LNCAP (cell line): ENCODE measurements around the gene POU3F1.

Experiments used
- CTCF ChIP-seq: fragments of 450-650 bp; IDR thresholded peaks from 2 replicates; pipeline ENCODE4 v1.5.1; 2017; ENCODE audit warnings: mild to moderate bottlenecking

Gene POU3F1

GRCh38 chr1:38000529-38001455, 45.8 kb downstream of the POU3F1 start:
- TF ChIP-seq CTCF = no peak

- no peak for TF ChIP-seq CTCF
These were observed 46.4 kb downstream of the POU3F1 start for GRCh38 chr1:38000233-38000528.

- TF ChIP-seq CTCF = no peak
These were observed 47.0 kb downstream of the POU3F1 start for GRCh38 chr1:37999430-38000232.

GRCh38 chr1:37998913-37999429, 47.6 kb downstream of the POU3F1 start:
- no peak for TF ChIP-seq CTCF

- TF ChIP-seq CTCF = no peak
These were observed 48.3 kb downstream of the POU3F1 start for GRCh38 chr1:37998089-37998808.

- TF ChIP-seq CTCF = no peak
These were observed 49.1 kb downstream of the POU3F1 start for GRCh38 chr1:37997256-37998088.
